ENCODE results near the gene FLNC.

FLNC gene

DNA sequence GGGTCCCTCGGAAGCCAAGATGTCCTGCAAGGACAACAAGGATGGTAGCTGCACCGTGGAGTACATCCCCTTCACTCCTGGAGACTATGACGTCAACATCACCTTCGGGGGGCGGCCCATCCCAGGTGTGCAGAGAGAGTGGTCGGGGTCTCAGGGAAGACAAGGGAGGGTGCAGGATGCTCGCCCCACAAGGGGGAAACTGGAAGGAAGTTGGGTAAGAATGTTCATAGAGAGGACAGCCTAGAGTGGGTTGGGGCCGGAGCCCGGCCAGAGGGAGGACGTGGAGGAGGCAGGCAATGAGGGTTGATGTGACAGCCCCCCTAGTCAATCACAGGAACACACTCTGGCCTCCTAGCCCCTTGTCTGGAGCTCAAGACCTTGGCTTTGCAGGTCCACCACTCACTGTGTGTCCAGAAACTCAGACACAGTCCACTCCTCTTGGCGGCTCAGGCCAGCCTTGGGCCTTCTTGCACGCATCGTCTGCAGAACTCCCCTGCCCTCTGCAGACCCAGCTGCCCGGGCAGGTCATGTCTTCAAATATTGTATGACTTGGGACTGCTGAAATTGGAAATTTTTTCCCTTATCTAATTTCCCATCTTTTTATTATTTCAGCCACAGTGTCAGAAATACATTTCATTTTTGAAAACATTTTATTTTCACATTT, 16.7 kb downstream of the FLNC start:
- no peak for DNase-seq (ENCODE audit: low spot score)

DNA sequence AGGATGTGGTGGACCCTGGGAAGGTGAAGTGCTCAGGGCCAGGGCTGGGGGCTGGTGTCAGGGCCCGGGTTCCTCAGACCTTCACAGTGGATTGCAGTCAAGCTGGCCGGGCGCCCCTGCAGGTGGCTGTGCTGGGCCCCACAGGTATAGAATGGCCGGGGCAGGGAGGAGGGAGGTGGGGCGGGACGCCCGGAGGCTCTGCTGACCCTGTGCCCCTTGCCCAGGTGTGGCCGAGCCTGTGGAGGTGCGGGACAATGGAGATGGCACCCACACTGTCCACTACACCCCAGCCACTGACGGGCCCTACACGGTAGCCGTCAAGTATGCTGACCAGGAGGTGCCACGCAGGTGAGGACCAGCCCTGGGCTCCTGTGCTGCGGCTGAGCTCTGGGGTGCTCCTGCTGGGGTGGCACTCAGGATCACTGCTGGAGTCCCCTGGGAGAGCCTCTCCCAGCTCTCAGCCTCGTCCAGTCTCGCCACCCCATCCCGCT, 17.6 kb downstream of the FLNC start:
- DNase-seq (ENCODE audit: low spot score), result no peak

DNA sequence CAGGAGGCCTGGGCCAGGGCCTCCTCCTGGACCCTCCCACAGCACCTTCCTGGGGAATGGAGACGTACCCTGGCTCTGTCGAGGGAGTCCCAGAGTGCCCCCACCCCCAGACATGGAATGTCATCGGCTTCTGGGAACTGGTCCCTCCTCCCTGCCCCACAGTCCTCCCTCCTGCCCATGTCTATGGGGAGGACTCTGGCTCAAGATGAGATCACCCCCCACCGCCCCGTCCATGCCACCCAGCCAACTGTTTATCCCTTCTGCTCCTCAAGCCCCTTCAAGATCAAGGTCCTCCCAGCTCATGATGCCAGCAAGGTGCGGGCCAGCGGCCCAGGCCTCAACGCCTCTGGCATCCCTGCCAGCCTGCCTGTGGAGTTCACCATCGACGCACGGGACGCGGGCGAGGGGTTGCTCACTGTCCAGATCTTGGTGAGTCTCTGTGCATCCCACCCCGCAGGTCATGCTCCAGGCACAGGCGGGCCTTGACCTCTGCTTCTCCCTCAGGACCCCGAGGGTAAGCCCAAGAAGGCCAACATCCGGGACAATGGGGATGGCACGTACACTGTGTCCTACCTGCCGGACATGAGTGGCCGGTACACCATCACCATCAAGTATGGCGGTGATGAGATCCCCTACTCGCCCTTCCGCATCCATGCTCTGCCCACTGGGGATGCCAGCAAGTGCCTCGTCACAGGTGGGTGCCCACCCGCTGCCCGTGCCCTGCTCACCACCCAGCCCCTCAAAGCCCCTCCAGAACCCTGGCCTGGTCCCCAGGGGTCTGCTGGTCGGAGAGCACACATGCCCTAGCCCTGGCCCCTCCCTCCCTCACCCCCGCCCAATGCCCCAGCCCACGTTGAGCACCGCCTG, 18.3 kb downstream of the FLNC start:
- DNase-seq (ENCODE audit: low spot score), result no peak

DNA sequence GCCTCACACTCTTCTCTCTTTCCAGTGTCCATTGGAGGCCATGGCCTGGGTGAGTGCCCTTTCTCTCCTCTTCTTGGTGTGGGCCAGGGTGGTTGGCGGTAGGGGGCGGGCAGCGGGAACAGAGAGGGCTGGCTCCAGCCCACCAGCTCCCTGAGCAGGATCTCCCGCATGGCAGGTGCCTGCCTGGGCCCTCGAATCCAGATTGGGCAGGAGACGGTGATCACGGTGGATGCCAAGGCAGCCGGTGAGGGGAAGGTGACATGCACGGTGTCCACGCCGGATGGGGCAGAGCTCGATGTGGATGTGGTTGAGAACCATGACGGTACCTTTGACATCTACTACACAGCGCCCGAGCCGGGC, 18.9 kb downstream of the FLNC start:
- no peak for DNase-seq (ENCODE audit: low spot score)

DNA sequence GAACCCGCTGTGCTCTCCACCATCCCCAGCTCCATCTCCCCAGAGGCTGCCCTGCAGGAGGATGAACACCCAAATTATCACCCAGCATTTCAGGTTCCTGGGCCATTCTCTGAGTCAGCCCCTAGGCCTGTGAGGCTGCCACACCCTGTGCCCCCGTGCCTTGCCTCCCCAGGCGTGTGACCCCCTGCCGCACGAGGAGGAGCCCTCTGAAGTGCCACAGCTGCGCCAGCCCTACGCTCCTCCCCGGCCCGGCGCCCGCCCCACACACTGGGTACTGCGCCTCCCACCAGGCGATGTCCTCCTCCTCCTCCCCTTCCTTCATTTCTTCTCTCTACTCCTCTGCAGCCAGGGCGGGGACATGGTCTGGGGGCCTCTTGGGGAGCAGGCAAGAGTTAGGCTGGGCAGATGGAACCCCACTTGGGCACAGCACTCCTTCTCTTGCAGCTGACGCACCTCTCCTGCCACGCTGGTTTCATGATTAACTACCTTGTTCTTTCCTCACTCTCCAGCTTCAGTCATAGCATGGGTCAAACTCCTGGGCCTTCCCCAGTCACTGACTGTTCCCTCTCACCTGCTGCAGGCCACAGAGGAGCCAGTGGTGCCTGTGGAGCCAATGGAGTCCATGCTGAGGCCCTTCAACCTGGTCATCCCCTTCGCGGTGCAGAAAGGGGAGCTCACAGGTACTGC, 19.7 kb downstream of the FLNC start:
- peak; percentile 79 for DNase-seq (ENCODE audit: low spot score)

DNA sequence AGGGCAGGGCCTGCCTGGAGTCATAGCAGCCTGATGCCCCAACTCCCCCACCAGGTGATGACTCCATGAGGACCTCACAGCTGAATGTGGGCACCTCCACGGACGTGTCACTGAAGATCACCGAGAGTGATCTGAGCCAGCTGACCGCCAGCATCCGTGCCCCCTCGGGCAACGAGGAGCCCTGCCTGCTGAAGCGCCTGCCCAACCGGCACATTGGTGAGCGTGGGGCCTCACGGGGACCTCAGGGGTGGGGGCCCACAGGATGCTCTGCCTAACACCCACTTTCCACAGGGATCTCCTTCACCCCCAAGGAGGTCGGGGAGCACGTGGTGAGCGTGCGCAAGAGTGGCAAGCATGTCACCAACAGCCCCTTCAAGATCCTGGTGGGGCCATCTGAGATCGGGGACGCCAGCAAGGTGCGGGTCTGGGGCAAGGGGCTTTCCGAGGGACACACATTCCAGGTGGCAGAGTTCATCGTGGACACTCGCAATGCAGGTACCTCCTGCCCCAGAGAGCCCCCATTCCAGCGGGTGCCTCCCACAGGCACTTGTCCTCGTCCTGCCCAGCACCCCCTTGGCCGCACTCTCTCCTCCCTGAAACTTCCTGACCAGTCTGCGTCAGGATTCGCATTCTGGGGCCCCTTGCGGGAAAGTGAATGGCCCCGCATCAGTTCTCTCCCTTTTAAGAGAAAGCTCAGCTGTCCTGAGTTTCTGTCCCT, 22.5 kb downstream of the FLNC start:
- DNase-seq (ENCODE audit: low spot score), result no peak

DNA sequence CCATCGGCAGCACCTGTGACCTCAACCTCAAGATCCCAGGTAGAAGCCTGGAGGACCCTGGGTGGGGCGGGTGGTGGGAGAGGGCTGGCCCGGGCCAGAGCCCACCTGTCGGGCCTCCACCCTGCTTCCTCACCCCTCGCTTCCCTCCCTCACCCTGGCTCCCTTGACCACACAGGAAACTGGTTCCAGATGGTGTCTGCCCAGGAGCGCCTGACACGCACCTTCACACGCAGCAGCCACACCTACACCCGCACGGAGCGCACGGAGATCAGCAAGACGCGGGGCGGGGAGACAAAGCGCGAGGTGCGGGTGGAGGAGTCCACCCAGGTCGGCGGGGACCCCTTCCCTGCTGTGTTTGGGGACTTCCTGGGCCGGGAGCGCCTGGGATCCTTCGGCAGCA, 23.6 kb downstream of the FLNC start:
- no peak for DNase-seq (ENCODE audit: low spot score)

DNA sequence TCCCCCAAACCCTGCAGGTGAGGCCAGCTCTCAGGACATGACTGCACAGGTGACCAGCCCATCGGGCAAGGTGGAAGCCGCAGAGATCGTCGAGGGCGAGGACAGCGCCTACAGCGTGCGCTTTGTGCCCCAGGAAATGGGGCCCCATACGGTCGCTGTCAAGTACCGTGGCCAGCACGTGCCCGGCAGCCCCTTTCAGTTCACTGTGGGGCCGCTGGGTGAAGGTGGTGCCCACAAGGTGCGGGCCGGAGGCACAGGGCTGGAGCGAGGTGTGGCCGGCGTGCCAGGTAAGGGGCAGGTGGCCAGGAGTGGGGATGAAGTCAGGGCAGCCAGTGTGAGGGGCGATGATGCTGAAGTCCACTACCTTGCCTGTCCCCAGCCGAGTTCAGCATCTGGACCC, 24.2 kb downstream of the FLNC start:
- no peak for DNase-seq (ENCODE audit: low spot score)

DNA sequence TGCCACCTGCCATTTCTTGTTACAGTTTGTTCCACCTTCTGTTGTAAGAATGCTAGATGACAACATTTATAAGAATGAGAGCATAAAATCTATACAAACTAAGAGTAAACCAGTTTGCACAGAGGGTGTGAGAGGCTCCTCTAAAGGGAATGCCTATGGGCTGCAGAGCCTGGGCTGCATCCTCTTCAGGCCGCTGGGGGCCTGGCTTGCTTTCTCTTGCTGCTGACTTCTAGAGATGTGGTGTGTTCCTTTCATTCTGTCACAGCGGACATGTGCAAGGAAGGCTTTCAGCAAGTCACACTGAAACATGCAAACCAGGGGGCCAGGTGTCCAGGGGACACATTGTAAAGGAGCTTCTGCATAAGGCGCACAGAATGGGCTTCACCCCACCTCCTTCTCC, 25.4 kb downstream of the FLNC start:
- DNase-seq (ENCODE audit: low spot score), result no peak

DNA sequence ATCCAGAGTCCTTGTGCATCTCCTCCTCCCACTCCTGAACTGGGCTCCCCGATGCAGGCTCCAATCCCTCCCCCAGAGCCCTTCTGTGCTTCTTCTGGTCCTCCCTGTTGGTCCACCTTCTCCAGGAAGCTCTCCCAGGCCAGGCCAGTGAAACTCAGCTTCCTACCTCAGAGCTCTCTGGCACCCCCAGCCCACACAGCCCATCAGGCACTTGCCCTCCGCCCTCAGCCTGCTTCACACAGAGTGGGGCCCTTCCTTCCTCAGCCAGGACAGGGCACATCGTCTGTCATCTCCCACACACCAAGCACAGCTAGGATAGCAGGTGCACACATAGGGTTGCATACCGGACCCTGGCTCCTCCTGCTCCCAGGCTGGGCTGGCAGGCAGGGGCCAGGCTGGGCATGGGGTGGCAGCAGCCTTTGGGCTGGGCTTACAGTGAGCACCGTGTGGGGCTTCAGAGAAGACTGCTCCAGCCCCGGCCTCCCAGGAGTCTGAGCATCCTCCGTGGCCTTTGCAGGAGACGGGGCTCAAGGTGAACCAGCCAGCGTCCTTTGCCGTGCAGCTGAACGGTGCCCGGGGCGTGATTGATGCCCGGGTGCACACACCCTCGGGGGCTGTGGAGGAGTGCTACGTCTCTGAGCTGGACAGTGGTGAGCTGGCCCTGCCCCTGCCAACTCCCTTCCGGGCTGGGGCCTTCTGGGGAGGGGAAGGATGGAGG, 26.0 kb downstream of the FLNC start:
- DNase-seq (ENCODE audit: low spot score), result no peak

DNA sequence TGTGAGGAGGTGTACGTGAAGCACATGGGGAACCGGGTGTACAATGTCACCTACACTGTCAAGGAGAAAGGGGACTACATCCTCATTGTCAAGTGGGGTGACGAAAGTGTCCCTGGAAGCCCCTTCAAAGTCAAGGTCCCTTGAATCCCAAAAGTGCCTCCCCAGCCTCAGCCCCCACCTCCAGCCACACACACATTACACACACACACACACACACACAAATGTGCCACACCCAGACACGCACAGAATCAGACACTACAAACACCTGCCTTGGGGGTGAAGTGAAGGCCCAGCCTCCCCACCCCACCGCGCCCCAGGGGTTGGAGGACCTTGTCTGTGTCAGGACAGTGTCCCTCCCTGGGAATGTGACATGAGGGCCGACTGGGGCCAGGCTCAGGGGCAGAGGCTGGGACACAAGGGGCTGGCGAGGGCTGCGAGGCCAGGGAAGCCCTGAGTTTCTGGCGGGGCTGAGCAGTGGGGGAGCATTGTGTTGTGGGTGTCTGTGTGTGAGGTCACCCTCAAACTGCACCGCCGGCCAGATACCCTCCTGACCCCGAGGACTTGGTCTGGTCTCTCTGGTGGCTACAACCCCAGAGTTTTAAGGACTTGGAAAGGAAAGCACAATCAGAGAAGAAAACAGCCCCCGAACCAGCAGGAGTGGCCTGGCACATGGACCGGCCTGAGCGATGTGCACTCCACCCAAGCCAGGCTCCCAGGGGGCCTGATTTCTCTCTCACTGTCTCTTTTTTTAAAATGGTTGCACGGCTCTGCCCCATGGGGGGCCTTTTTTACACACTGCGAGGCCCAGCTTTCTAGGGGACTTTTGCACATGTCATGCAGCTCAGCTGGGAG, 28.4 kb downstream of the FLNC start:
- no peak for DNase-seq (ENCODE audit: low spot score)

DNA sequence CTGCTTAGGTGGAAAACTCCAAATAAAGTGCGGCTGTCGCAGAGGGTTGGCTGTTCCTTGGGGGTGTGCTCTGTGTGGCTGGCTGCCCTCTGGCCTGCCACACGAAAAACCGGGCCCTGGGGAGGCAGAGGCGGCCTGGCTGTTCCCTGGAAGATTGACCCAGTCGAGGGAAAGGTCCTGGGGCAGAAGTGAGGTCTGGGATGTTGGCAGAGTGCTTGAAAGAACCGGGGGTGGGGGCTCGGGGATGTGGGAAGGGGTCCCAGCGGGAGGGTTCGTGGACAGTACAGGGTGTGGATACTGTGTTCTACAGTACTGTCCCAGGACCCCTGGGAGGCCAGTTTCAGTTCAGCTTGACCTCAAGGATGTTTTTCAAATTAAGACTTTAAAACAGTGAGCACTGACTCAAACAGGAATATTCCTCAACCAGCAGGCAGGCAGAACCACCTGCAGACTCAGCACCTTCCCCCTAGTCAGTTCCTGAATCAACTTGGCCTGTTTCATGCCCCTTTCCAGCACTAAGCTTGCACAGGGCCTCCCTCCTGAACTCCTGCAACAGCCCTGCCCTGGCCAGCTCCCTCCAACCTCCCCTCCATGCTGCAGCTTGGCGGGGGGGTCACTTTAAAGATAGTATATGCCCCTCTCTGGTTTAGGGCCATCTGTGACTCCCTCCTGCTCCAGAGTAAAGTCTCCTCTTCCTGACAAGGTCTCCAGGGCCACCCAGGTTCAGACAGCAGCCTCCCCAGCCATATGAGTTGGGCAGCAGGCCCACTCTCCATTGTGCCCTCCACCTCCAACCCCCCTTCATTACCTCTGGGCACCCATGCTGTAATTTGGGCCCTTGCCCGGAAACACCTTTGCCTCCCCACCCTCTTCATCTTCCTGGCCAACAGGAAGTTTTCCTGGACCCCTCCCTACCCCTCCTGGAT, 29.3 kb downstream of the FLNC start:
- no peak for DNase-seq (ENCODE audit: low spot score)

DNA sequence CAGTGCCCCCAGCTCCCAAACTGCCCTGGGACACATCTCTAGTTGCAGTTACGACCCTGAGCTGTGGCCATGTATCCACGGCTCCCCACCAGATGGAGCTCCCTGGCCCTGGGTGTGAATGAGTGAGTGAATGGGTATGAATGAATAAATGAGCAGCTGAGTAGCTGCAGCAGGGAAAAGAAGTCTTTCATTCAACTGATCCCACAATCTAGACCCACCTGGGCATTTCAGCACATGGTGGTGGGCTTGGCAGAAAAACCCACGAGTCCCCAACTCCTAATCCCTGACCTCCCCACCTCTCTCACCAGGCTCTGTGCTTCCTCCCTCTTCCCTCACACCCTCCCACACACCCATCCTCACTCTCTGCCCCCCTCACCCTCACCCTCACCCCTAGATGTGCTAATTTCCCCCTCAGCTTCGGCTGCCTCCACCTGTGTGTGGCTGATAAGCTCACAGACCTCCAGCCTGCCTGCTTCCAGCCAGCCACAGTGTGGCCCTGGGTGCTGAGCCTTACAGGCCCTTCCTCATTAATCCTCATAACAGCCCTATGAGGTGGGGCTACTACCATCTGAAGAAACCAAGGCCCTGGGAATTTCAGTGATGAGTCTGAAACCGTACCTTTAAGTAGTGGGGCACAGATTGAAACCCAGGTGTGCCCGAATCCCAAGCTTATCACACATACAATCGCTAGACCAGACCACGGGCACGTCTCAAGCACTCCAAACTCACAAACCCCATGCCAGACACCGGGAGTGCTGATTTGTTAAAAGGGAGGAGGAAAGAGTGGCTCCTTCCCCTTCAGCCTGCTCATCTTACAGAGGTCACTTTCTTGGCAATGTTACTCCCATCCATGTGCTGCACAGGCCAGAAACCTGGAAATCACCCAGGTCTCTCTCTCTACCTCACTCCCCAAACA, 30.2 kb downstream of the FLNC start:
- DNase-seq (ENCODE audit: low spot score), result peak; percentile 6

DNA sequence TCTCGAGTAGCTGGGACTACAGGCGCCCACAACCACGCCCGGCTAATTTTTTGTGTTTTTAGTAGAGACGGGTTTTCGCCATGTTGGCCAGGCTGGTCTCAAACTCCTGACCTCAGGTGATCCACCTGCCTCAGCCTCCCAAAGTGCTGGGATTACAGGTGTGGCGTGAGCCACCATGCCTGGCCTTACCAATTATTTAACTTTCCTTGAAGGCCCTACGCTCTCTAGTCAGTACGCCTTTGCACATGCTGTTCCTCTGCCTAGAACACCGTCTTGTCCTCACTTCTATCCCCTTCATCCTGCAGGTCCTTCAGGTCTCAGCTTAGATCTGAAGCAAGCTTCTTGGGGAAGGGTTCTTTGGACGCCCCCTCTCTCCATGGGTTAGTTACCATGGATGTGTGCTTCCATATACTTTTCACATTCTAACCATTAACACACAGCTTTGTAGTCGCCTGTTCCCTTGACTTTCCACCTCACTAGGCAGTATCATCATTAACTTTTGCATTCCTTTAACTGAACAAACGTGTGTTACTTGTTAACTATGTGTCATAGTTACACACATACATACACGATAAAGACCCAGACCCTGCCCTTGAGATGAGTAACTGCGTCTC, 31.9 kb downstream of the FLNC start:
- DNase-seq (ENCODE audit: low spot score), result no peak

DNA sequence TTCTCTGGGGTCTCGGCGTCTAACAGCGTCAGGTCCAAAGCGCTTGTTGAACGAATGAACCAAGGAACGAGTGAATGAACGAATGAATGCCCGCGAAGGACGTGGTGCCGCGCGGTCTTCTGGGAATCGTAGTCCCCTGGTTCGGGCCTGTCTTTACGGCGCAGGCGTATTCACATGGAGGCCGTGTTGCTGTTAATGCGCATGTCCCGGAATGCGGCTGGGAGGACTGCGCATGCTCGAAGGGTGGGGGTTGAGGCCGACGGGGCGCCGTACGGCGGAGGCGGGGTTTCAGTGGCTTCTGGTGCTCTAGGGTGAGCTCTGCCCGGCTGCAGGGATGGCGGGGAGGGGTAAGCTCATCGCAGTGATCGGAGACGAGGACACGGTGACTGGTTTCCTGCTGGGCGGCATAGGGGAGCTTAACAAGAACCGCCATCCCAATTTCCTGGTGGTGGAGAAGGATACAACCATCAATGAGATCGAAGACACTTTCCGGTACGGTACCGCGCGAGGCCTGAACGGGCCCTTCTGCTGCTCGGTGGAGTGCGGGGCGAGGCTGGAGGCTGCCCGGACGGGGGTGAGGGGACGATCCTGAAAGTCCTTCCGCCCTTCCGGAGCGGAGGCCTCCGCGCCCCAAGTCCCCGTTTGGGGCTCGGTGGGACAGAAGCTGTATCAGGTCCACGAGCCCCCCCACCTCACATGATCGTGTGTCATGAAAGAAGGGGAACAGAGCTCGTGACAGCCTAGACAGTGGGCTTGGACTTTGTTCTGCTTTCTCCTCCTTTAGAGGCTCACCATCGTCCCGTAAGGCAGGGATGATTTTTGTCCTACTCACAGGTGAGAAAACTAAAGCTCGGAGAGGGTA, 32.6 kb downstream of the FLNC start, which contains the start of gene ATP6V1F:
TSS of gene ATP6V1F (plus strand) at position 286 of the 862 bp plus-strand sequence. CDS start at position 335, 49 bp downstream.
- DNase-seq (ENCODE audit: low spot score), result peak; percentile 98

DNA sequence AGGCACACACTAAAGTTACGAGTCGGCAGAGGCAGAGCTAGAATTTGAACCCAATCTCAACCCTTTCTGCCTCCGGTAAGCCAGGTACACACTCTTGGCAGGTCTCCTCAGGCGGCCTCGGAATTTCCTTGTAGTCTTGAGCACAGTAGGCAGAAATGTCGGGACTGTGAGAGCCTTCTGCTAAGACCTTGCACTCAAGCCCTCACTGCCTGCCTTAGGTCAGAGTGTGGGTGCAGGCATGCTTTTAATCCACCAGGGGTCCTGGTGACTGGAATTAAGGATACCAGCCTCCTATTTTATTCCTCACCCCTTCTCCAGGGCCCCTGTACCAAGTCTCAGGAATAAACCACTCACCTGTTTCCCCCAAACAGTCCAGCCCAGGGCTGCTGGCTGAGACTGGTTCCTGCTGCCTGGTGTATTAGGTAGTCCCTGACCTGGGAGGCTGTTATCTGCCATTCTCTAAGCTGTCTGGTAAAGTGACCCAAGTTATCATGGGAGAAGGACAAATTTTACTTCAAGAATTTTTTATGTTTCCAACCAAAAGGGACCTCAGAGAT, 33.3 kb downstream of the FLNC start:
- peak; percentile 80 for DNase-seq (ENCODE audit: low spot score)

DNA sequence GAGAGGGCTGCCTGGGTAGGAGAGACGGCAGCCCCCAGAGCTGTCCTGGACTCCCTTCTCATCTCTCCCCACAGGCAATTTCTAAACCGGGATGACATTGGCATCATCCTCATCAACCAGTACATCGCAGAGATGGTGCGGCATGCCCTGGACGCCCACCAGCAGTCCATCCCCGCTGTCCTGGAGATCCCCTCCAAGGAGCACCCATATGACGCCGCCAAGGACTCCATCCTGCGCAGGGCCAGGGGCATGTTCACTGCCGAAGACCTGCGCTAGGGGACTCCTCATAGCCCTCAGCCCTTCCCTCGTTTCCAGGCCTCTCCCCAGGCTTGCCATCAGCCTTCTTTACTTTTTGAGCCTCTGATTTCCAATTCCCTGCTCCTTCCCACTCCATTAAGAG, 35.1 kb downstream of the FLNC start:
- DNase-seq (ENCODE audit: low spot score), result no peak

Measured in kidney tubule cell (primary cell).